Measurements from ENCODE around the gene CCDC201.
"Not testable (repeated sequence)": the region's sequence is repeated elsewhere in the genome, so short reads cannot be mapped to it uniquely, and the experiment has no call there.

CCDC201 gene

GRCh38 chr7:45872116-45873034, 507 bp downstream of the CCDC201 start:
- DNase-seq, result no peak

- DNase-seq, result no peak
Measured at GRCh38 chr7:45869426-45869825, 3.5 kb downstream of the CCDC201 start.

- no peak for DNase-seq
Measured at GRCh38 chr7:45867471-45867870, 5.4 kb downstream of the CCDC201 start.

- DNase-seq, result no peak
Measured at GRCh38 chr7:45865594-45866410, 7.1 kb downstream of the CCDC201 start.

- DNase-seq, result no peak
Measured at GRCh38 chr7:45863715-45864114, 9.2 kb downstream of the CCDC201 start.

GRCh38 chr7:45856888-45857287, 16.0 kb downstream of the CCDC201 start:
- DNase-seq, result not testable (repeated sequence)

GRCh38 chr7:45855680-45856079, 17.2 kb downstream of the CCDC201 start:
- not testable (repeated sequence) for DNase-seq

- DNase-seq, result not testable (repeated sequence)
Measured at GRCh38 chr7:45853491-45853890, 19.4 kb downstream of the CCDC201 start.

- DNase-seq, result not testable (repeated sequence)
Measured at GRCh38 chr7:45852984-45853383, 19.9 kb downstream of the CCDC201 start.

- not testable (repeated sequence) for DNase-seq
Measured at GRCh38 chr7:45848734-45849133, 24.1 kb downstream of the CCDC201 start.

GRCh38 chr7:45846536-45846935, 26.3 kb downstream of the CCDC201 start:
- not testable (repeated sequence) for DNase-seq

- not testable (repeated sequence) for DNase-seq
Measured at GRCh38 chr7:45841926-45842717, 30.8 kb downstream of the CCDC201 start.

GRCh38 chr7:45838852-45839251, 34.0 kb downstream of the CCDC201 start:
- DNase-seq, result not testable (repeated sequence)

GRCh38 chr7:45832433-45833177, 40.3 kb downstream of the CCDC201 start:
- not testable (repeated sequence) for DNase-seq

GRCh38 chr7:45829846-45830245, 43.0 kb downstream of the CCDC201 start:
- not testable (repeated sequence) for DNase-seq

- not testable (repeated sequence) for DNase-seq
Measured at GRCh38 chr7:45827731-45828130, 45.2 kb downstream of the CCDC201 start.

GRCh38 chr7:45826550-45826949, 46.3 kb downstream of the CCDC201 start:
- DNase-seq, result not testable (repeated sequence)

GRCh38 chr7:45818763-45819162, 54.1 kb downstream of the CCDC201 start:
- not testable (repeated sequence) for DNase-seq

GRCh38 chr7:45817913-45818312, 55.0 kb downstream of the CCDC201 start:
- DNase-seq, result not testable (repeated sequence)

GRCh38 chr7:45817016-45817415, 55.9 kb downstream of the CCDC201 start:
- not testable (repeated sequence) for DNase-seq

GRCh38 chr7:45814216-45815118, 58.4 kb downstream of the CCDC201 start:
- DNase-seq, result not testable (repeated sequence)

Data from stimulated activated CD4-positive, alpha-beta T cell treated with anti-CD3 and anti-CD28 coated beads, Interleukin-4, amount 100 ng/mL, for 4 hours (primary cell).